ENCODE data around the gene MDH2. TPM values are rescaled to one million over a fixed set of nuclear protein-coding genes. Genes with fewer than 3 reads are reported as not detected.
A peak's percentile ranks its signal among the peaks of the same experiment; 100 is the strongest.

Gene MDH2
- total and polyA plus RNA-seq, 2 donors (not counting 1 experiment from before 2014, with no cell fraction given), result 49.4 to 90.7 TPM

- H3K36me3 ChIP-seq (ENCODE audit: control insufficient read depth, insufficient read depth, low read length), result peaks cover 14% of the 10 kb centered on the region
- no peak overlapping the region for H3K4me2 ChIP-seq (ENCODE audit: extremely low read depth, insufficient read depth, low read length)
- peak overlapping the region; percentile 4 for H3K27ac ChIP-seq (ENCODE audit: insufficient read depth, low read length)
- no peak overlapping the region for H2AFZ ChIP-seq (ENCODE audit: low read length)
- no peak for TF ChIP-seq CTCF (conservative IDR thresholded peaks at IDR 0.05 in 1 of 2, IDR thresholded peaks at IDR 0.05 in 1 of 2; ENCODE audit: low read depth in 1 of 2, low read length in 2 of 2)
- TF ChIP-seq EZH2 (IDR thresholded peaks at IDR 0.05; ENCODE audit: low read length, missing control alignments), result no peak
- H3K27me3 ChIP-seq (ENCODE audit: control insufficient read depth, insufficient read depth, low read length), result no peaks in the 10 kb centered on the region
- H3K4me1 ChIP-seq (ENCODE audit: control insufficient read depth, extremely low read depth, insufficient read depth, low read length), result peaks cover 15% of the 10 kb centered on the region
- H3K4me3 ChIP-seq (replicated peaks in 1 of 4; ENCODE audit: control extremely low read depth in 1 of 4, insufficient read depth in 1 of 4, low read depth in 3 of 4, low read length in 4 of 4), result no peak overlapping the region
- peaks cover 2% of the 10 kb centered on the region for H4K20me1 ChIP-seq (ENCODE audit: control insufficient read depth, extremely low read depth, insufficient read depth, low read length)
- DNase-seq (ENCODE audit: low read depth in 2 of 2), result no peak
- H3K9ac ChIP-seq (ENCODE audit: insufficient read depth, low read length), result no peak overlapping the region
- no peaks in the 10 kb centered on the region for H3K9me3 ChIP-seq (ENCODE audit: control insufficient read depth, insufficient read depth, low read depth, low read length)
- H3K79me2 ChIP-seq (ENCODE audit: control insufficient read depth, insufficient read depth, low read length), result peaks cover 72% of the 10 kb centered on the region
Measured at GRCh38 chr7:76053461-76053860, 5.6 kb downstream of the MDH2 start.

GRCh38 chr7:76054123-76055120, 6.5 kb downstream of the MDH2 start:
- TF ChIP-seq EZH2 (IDR thresholded peaks at IDR 0.05; ENCODE audit: low read length, missing control alignments) (no peak), CTCF (conservative IDR thresholded peaks at IDR 0.05 in 1 of 2, IDR thresholded peaks at IDR 0.05 in 1 of 2; ENCODE audit: low read depth in 1 of 2, low read length in 2 of 2) (no peak)
- H3K4me2 ChIP-seq (ENCODE audit: extremely low read depth, insufficient read depth, low read length), result peak overlapping the region; percentile 8
- H2AFZ ChIP-seq (ENCODE audit: low read length), result no peak overlapping the region
- H3K36me3 ChIP-seq (ENCODE audit: control insufficient read depth, insufficient read depth, low read length), result peaks cover 18% of the 10 kb centered on the region
- peak overlapping the region; percentile 25 for H3K27ac ChIP-seq (ENCODE audit: insufficient read depth, low read length)
- no peaks in the 10 kb centered on the region for H3K27me3 ChIP-seq (ENCODE audit: control insufficient read depth, insufficient read depth, low read length)
- peaks cover 2% of the 10 kb centered on the region for H4K20me1 ChIP-seq (ENCODE audit: control insufficient read depth, extremely low read depth, insufficient read depth, low read length)
- no peak overlapping the region for H3K9ac ChIP-seq (ENCODE audit: insufficient read depth, low read length)
- no peak overlapping the region for H3K4me3 ChIP-seq (replicated peaks in 1 of 4; ENCODE audit: control extremely low read depth in 1 of 4, insufficient read depth in 1 of 4, low read depth in 3 of 4, low read length in 4 of 4)
- peak; percentile 29 to 57 for DNase-seq (ENCODE audit: low read depth in 2 of 2)
- H3K4me1 ChIP-seq (ENCODE audit: control insufficient read depth, extremely low read depth, insufficient read depth, low read length), result peaks cover 10% of the 10 kb centered on the region
- H3K9me3 ChIP-seq (ENCODE audit: control insufficient read depth, insufficient read depth, low read depth, low read length), result no peaks in the 10 kb centered on the region
- peaks cover 62% of the 10 kb centered on the region for H3K79me2 ChIP-seq (ENCODE audit: control insufficient read depth, insufficient read depth, low read length)

GRCh38 chr7:76056241-76056640, 8.3 kb downstream of the MDH2 start:
- Histone ChIP-seq H3K4me2 (ENCODE audit: extremely low read depth, insufficient read depth, low read length) (no peak overlapping the region), H3K27ac (ENCODE audit: insufficient read depth, low read length) (no peak overlapping the region), H3K27me3 (ENCODE audit: control insufficient read depth, insufficient read depth, low read length) (no peaks in the 10 kb centered on the region), H4K20me1 (ENCODE audit: control insufficient read depth, extremely low read depth, insufficient read depth, low read length) (peaks cover 2% of the 10 kb centered on the region), H3K79me2 (ENCODE audit: control insufficient read depth, insufficient read depth, low read length) (peaks cover 45% of the 10 kb centered on the region), H2AFZ (ENCODE audit: low read length) (no peak overlapping the region), H3K36me3 (ENCODE audit: control insufficient read depth, insufficient read depth, low read length) (peaks cover 25% of the 10 kb centered on the region), H3K4me1 (ENCODE audit: control insufficient read depth, extremely low read depth, insufficient read depth, low read length) (peaks cover 10% of the 10 kb centered on the region), H3K9me3 (ENCODE audit: control insufficient read depth, insufficient read depth, low read depth, low read length) (no peaks in the 10 kb centered on the region), H3K4me3 (replicated peaks in 1 of 4; ENCODE audit: control extremely low read depth in 1 of 4, insufficient read depth in 1 of 4, low read depth in 3 of 4, low read length in 4 of 4) (no peak overlapping the region), H3K9ac (ENCODE audit: insufficient read depth, low read length) (no peak overlapping the region)
- TF ChIP-seq EZH2 (IDR thresholded peaks at IDR 0.05; ENCODE audit: low read length, missing control alignments) (no peak), CTCF (conservative IDR thresholded peaks at IDR 0.05 in 1 of 2, IDR thresholded peaks at IDR 0.05 in 1 of 2; ENCODE audit: low read depth in 1 of 2, low read length in 2 of 2) (no peak)
- no peak for DNase-seq (ENCODE audit: low read depth in 2 of 2)

All from fibroblast of lung (primary cell).